NCI-H345 treated with DMSO at 0.1 percent for 48 hours (cell line): ENCODE results near the gene SLC66A2.
"Not testable (repeated sequence)": the region's sequence is repeated elsewhere in the genome, so short reads cannot be mapped to it uniquely, and the experiment has no call there.

ENCODE experiments used
- DNase-seq: peaks from one replicate; lab custom pipeline; 2025; ENCODE audit not compliant: unreplicated experiment; lab: John Stamatoyannopoulos, UW

SLC66A2 gene

GRCh38 chr18:79951545-79952455 is at the start of gene SLC66A2:
Gene SLC66A2 (minus strand): TSS chr18:79951653. CDS start chr18:79950926, 727 bp downstream.
- DNase-seq: peak; percentile 69

- DNase-seq: no peak
Measured at GRCh38 chr18:80000877-80001276, 49.4 kb upstream of the SLC66A2 start.

GRCh38 chr18:79999701-80000100 is 48.2 kb upstream of the SLC66A2 start:
- DNase-seq: not testable (repeated sequence)

DNA sequence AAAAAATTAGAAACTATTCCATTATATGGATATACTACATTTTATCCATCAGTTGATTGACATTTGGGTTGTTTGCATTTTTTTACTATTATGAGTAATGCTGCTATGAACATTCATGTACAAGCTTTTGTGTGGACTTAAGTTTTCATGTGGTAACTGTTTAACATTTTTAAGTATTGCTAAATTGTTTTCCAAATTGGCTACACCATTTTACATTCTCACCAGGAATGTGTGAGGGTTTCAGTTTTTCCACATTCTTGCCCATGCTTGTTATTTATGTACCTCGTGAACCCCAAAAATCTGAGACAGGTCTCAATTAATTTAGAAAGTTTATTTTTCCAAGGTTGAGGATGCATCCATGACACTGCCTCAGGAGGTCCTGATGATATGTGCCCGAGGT is 40.0 kb upstream of the SLC66A2 start:
- no peak for DNase-seq

DNA sequence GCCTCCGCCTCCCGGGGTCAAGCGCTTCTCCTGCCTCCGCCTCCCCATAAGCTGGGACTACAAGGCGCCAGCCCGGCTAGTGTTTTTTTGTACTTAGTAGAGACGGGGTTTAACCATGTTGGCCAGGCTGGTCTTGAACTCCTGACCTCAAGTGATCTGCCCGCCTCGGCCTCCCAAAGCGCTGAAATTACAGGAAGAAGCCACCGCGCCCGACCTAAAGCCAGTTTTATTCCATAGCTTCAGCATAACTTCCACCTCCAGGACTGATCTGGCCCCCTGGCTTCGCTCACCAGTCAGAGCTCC is 37.7 kb upstream of the SLC66A2 start:
- no peak for DNase-seq

DNA sequence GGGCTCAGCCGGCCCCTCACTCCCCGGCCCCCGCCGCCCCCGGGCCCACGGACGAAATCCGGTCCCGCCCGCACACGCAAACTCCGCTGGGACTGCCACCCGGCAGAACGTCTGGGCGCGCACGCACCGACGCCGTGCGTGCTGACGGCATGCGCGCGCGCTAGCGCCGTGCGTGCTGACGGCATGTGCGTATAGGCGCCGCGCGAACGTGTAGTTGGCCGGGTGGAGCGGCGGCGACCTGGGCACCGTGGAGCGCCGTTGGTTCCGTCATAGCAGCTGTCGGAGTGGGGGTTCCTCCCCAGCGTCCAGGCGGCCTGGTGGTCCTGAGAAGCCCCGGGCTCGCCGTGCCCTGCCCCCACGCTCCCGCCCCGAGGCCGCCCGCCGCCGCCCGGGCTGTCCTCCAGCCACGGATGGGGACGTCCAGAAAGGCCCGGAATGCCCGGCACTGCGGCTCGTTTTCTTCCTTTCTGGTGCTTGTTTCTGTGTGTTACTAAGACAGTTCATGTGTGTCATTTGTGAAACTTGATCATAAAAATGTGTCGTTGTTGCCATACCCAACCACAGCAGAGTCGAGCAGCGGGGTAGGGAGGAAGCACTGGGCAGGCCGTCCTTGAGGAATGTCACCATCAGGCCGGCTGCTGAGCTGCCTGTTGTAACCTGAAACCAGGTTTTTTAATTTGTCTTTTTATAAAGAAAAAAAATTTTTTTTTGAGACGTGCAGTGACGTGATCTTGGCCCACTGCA is 37.2 kb upstream of the SLC66A2 start, which contains the start of gene TXNL4A:
TXNL4A (minus strand) TSS at position 113 of the 744 bp plus-strand sequence. CDS start 171 bp downstream, outside the sequence.
- DNase-seq: peak; percentile 60

DNA sequence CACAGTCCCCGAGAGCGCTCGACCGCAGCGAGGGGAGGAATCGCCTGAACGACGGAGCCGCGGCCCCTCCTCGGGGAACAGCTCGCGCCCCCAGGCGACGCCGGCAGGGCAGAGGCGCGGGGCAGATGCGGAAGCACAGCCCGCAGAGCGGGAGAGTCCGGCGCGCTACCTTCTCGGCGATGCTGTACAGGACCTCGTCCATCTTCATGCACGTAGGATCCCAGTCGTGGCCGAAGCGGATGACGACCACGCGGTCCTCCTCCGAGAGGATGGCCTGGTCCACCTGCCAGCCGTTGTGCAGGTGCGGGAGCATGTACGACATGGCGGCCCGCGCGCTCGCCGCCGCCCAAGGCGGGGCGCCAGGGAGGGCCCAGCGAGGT is 36.6 kb upstream of the SLC66A2 start:
- peak; percentile 17 for DNase-seq

- DNase-seq: no peak
Measured at GRCh38 chr18:79987566-79987965, 36.1 kb upstream of the SLC66A2 start.

- DNase-seq: no peak
Measured at GRCh38 chr18:79986726-79987125, 35.3 kb upstream of the SLC66A2 start.

DNA sequence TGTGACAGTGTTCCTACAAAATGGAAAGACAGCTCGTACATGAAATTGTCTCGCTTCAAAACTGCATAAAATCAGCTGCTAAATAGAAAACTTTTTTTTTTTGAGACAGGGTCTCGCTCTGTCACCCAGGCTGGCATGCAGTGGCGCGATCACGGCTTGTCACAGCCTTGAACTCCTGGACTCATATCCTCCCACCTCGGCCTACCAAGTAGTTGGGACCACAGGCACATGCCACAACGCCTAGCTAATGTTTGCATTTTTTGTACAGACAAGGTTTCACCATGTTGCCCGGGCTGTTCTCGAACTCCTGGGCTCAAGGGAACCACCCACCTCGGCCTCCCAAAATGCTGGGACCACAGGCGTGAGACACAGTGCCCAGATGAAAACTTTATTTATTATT is 33.7 kb upstream of the SLC66A2 start:
- DNase-seq: no peak

- DNase-seq: no peak
Measured at GRCh38 chr18:79983793-79984192, 32.3 kb upstream of the SLC66A2 start.

DNA sequence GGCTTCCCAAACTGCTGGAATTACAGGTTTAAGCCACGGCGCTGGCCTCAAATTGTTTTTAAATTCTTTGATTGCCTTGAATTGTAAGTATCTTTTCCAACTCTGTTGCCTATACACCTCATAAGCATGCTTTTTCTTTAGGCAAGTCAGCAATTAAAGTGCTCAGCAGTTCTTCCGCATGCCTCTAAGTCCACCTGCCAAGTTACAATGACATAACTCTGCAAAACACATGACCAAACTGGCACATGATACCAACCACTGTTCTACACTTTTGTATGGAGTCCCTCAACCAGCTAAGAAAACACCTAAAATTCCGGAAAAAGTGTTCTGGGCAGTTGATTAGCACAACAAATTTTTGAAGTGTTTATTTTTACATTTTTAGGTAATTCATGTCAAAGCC is 31.8 kb upstream of the SLC66A2 start:
- DNase-seq: no peak

DNA sequence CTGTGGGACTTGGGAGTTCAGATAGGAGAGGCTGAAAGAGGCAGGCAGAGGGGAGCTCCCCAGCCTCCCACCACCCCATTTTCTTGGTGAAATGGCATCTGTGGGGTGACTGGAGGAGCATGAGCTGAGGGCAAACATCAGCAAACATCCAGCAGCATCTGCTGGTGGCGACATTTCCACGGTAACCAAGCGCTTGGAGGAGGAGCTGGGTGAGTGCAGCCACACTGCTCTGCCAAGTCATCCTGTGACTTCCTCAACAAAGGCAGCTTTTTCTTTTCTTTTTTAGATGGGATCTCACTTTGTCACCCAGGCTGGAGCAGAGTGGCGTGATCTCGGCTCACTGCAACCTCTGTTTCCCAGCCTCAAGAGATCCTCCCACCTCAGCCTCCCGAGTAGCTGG is 31.3 kb upstream of the SLC66A2 start:
- DNase-seq: no peak

DNA sequence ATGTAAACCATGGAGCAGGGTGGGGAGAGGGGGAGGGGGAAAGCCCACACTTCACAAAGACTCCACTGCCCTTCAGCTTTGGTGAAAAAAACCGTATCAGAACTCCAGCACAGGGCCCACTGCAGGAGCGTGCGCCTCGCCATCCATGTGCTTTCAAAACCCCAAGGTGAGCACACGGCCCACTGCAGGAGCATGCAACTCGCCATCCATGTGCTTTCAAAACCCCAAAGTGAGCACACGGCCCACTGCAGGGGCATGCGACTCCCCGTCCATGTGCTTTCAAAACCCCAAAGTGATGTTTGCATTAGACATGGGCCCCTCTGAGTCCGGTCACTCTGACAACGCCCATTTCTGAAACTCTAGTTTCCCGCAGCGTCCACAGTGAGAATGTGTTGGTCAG is 29.1 kb upstream of the SLC66A2 start:
- DNase-seq: no peak

GRCh38 chr18:79979843-79980242 is 28.4 kb upstream of the SLC66A2 start:
- no peak for DNase-seq

DNA sequence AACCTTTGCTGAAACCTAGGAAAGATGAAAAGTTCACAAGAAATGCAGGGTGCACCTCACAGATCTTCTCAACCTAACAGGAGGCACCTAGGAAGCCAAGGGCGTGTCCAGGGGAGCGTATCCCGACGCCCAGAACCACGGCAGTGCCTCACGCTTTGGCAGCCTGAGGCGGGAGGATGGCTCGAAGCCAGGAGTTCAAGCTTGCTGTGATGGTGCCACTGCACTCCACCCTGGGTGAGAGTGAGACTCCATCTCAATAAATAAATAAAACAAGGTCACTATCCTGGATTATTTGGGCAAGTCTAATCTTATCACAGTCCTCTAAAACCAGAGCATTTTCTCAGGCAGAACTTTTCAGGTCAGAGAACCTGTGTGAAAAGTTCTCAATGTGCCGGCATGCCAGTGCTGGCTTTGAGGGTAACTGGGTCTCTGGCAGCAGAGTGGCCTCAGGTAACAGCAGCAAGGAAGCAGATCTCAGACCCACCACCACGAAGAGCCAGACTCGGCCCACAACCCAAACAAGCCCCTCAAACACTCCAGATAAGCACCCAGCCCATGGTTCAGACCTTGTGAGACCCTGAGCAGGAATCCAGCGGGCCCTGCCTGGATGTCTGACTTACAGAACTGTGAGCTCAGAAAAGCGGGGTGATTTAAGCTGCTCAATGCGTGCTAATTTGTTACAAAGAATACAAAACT is 24.7 kb upstream of the SLC66A2 start:
- no peak for DNase-seq

- DNase-seq: no peak
Measured at GRCh38 chr18:79975043-79975442, 23.6 kb upstream of the SLC66A2 start.

DNA sequence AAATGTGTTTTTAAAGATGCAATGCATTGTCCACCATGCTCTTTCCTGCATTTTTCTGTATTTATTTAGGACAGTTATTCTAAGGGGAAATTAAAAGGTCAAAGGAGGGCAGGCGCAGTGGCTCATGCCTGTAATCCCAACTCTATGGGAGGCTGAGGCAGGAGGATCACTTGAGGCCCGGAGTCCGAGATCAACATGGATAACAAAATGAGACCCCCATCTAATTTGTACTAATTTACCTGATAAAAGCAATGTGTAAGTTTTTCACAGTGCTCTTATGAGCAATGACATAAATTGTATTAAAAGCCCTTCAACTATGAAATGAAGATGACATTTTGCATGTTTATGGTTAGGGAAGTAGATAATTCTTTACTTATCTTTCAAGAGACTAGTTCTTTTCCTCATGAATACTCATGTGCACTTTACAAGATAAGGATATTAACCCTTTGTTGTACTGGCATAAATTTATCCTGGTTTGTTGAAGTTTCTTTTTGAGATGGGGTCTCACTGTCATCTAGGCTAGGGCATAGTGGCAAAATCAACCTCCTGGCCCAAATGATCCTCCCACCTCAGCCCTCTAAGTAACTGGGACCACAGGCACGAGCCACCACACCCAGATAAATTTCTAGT is 22.7 kb upstream of the SLC66A2 start:
- no peak for DNase-seq

DNA sequence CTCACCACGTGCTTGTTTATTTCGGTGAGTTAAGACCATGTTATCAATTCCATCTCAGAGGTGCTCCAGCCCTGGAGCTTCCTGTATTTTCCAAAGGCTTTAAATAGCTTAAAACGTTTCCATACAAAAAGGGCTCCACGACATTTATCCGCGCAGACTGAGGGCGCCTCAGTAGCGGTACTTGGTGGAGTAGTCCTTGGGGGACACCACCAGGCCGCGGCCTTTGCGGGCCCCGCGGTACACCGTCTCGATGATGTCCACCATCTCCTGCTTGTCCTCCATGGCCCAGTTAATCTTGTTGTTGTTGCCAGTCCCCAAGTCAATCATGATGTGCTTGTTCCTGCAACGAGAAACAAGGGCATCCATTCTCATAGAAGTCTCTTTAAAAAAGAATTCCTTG is 22.1 kb upstream of the SLC66A2 start:
- no peak for DNase-seq

GRCh38 chr18:79972720-79973119 is 21.3 kb upstream of the SLC66A2 start:
- DNase-seq: no peak

DNA sequence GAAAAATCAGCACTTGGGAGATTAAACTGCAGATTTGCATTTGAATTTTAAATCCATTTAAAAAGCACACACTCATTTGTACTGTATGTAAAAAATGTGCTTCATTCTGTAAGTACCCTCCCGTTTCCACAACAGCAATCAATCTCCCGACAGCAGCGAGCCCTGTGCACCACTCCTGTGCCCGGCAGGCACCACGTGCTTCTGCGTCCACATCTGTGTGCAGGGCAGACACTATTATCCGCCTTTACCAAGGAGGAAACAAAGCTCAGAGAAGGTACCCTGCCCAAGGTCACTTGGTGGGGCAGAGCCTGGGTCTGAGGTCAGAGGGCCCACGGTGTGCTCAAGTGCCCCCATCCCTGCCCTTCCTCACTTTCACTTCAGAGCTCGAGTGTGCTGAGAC is 20.5 kb upstream of the SLC66A2 start:
- DNase-seq: no peak
